Left lung (tissue), 10 donors: ENCODE results near the gene MAPK11. TPM values are rescaled to one million over a fixed set of nuclear protein-coding genes. Genes with fewer than 3 reads are reported as not detected.

Experiments used
- ATAC-seq: fragments of 200-7000 bp; cut with Tn5 transposase; one replicate; pipeline ENCODE4 v1.9.1; 2020; ENCODE audit warnings: moderate library complexity
- DNase-seq, 4 donors: peaks; one replicate each; pipeline ENCODE4 v3.0.0-alpha.2; 2013 to 2020
- H3K27ac ChIP-seq, 2 donors: fragments of 200-600 bp; sonication (generic) in 1 of 2; one replicate each; pipeline versions ENCODE4 v1.5.0 to v1.8.0; 2020 to 2021
- H3K27me3 ChIP-seq, 2 donors: fragments of 200-600 bp; sonication (generic) in 1 of 2; one replicate each; pipeline versions ENCODE4 v1.5.0 to v1.8.0; 2020 to 2021
- H3K36me3 ChIP-seq, 2 donors: fragments of 200-600 bp; sonication (generic) in 1 of 2; one replicate each; pipeline versions ENCODE4 v1.5.0 to v1.8.0; 2020 to 2021
- H3K4me1 ChIP-seq, 2 donors: fragments of 200-600 bp; one replicate each; pipeline ENCODE4 v1.8.0; 2021
- H3K4me3 ChIP-seq, 2 donors: fragments of 200-600 bp; sonication (generic) in 1 of 2; one replicate each; pipeline versions ENCODE4 v1.5.0 to v1.8.0; 2020 to 2021; ENCODE audit warnings: mild to moderate bottlenecking in 1 of 2
- H3K9me3 ChIP-seq, 2 donors: fragments of 200-600 bp; sonication (generic) in 1 of 2; one replicate each; pipeline versions ENCODE4 v1.5.0 to v1.8.0; 2020 to 2021
- intact Hi-C, 2 donors: fragments of 100-400 bp; cut with DNase I; formaldehyde crosslinking; loops; one replicate each; pipeline versions ENCODE4 v1.11.2 to v1.14.2; 2022
- polyA plus RNA-seq, 6 donors: library from polyadenylated mRNA; unstranded; fragments of 120-200 nt; gene quantifications; one replicate each; pipeline ENCODE4 v1.2.1, GENCODE V29; 2013; ENCODE audit not compliant: insufficient read length in 6 of 6
- total RNA-seq, 2 donors: library from RNA; stranded (reverse); fragmentation: NEBNext Ultra II Directional; extraction: Animal tissue kit (Norgen Biotek cat#: 25700); gene quantifications; one replicate each; pipeline ENCODE4 v1.2.1, GENCODE V29; 2021
- TF ChIP-seq, protein P1 (sequence below), 2 donors: fragments of 200-600 bp; sonication (generic) in 1 of 2; IDR thresholded peaks; one replicate each; pipeline versions ENCODE4 v1.5.0 to v1.8.0; 2021; ENCODE audit warnings: antibody characterized with exemption in 2 of 2
- donor health status: DM: no; HTN: yes; CAD: no.
- donor health status: DM: no; HTN: no; CAD: no.

The MAPK11 gene
- total and polyA plus RNA-seq, 8 donors: 10.3 to 21.5 (median 14.7) TPM

DNA sequence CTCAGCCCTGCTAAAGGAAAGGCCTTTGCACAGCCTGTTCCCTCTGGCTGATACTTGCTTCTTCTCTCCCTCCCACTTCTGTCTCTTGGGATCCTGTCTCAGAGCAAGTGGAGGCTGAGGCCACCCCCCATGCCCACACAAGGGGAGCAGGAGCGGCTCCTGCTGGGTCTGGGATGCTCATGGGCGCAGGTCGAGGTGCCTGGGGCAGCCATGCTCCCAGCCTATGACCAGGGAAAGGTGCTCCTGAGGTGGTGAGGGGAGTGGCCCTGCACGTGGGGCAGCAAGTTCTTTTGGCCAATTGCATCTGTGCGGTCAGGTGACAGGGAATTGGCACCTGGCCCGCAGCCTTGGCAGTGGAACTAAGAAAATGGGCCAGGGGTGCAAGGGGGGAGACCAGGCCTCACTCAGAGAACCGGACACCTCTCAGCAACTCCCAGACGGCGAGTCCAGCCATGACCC lies 1.5 kb downstream of the MAPK11 start:
- TF ChIP-seq, protein P1, sequence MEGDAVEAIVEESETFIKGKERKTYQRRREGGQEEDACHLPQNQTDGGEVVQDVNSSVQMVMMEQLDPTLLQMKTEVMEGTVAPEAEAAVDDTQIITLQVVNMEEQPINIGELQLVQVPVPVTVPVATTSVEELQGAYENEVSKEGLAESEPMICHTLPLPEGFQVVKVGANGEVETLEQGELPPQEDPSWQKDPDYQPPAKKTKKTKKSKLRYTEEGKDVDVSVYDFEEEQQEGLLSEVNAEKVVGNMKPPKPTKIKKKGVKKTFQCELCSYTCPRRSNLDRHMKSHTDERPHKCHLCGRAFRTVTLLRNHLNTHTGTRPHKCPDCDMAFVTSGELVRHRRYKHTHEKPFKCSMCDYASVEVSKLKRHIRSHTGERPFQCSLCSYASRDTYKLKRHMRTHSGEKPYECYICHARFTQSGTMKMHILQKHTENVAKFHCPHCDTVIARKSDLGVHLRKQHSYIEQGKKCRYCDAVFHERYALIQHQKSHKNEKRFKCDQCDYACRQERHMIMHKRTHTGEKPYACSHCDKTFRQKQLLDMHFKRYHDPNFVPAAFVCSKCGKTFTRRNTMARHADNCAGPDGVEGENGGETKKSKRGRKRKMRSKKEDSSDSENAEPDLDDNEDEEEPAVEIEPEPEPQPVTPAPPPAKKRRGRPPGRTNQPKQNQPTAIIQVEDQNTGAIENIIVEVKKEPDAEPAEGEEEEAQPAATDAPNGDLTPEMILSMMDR (IDR thresholded peaks at IDR 0.05): no peak
- intact Hi-C loops: no loop called here
- H3K36me3 ChIP-seq: peaks cover 0 to 4% of the 10 kb centered on the region in 2 donors
- no peak overlapping the region for H3K4me3 ChIP-seq
- H3K9me3 ChIP-seq: no peaks in the 10 kb centered on the region
- DNase-seq (peak in 1 of 4 donors; percentile 73), ATAC-seq (no peak)
- H3K27me3 ChIP-seq: peaks cover 0 to 70% of the 10 kb centered on the region in 2 donors
- no peak overlapping the region for H3K27ac ChIP-seq
- H3K4me1 ChIP-seq: peaks cover 23 to 51% of the 10 kb centered on the region in 2 donors

- H3K27me3 ChIP-seq: peaks cover 0 to 76% of the 10 kb centered on the region in 2 donors
- ATAC-seq (peak; percentile 64), DNase-seq (peak in 1 of 4 donors; percentile 60)
- H3K4me1 ChIP-seq: peaks cover 23 to 51% of the 10 kb centered on the region in 2 donors
- H3K9me3 ChIP-seq: no peaks in the 10 kb centered on the region
- intact Hi-C loops: no loop called here
- TF ChIP-seq, protein P1 (IDR thresholded peaks at IDR 0.05): no peak
- H3K27ac ChIP-seq: no peak overlapping the region
- H3K36me3 ChIP-seq: peaks cover 0 to 4% of the 10 kb centered on the region in 2 donors
- H3K4me3 ChIP-seq: no peak overlapping the region
Measured at GRCh38 chr22:50267591-50268390, 2.4 kb downstream of the MAPK11 start.

- peaks cover 0 to 4% of the 10 kb centered on the region in 2 donors for H3K36me3 ChIP-seq
- peaks cover 0 to 76% of the 10 kb centered on the region in 2 donors for H3K27me3 ChIP-seq
- ATAC-seq: no peak
- TF ChIP-seq, protein P1 (IDR thresholded peaks at IDR 0.05): no peak
- DNase-seq: no peak
- H3K4me3 ChIP-seq: no peak overlapping the region
- no peak overlapping the region for H3K27ac ChIP-seq
- H3K4me1 ChIP-seq: peaks cover 21 to 55% of the 10 kb centered on the region in 2 donors
- intact Hi-C loops: no loop called here
- no peaks in the 10 kb centered on the region for H3K9me3 ChIP-seq
Measured at GRCh38 chr22:50266994-50267393, 3.2 kb downstream of the MAPK11 start.

GRCh38 chr22:50264946-50265669 lies 5.1 kb downstream of the MAPK11 start:
- TF ChIP-seq, protein P1 (IDR thresholded peaks at IDR 0.05): no peak
- DNase-seq: no peak
- intact Hi-C loops: no loop called here

More at GRCh38 chr22:50264946-50265669, 5.1 kb downstream of the MAPK11 start:
- Histone ChIP-seq H3K27me3 (peaks cover 0 to 78% of the 10 kb centered on the region in 2 donors), H3K4me3 (no peak overlapping the region), H3K27ac (no peak overlapping the region), H3K4me1 (peaks cover 5 to 57% of the 10 kb centered on the region in 2 donors), H3K36me3 (peaks cover 0 to 4% of the 10 kb centered on the region in 2 donors), H3K9me3 (no peaks in the 10 kb centered on the region)
- no peak for ATAC-seq
